BJ (cell line): Measurements from ENCODE around the gene LDLRAD4. TPM values are rescaled to one million over a fixed set of nuclear protein-coding genes. Genes with fewer than 3 reads are reported as not detected.

ENCODE experiments used
- CTCF ChIA-PET: fragments of 350-600 bp; formaldehyde crosslinking; extraction: SDS; loops from one replicate; lab custom pipeline; 2021; ENCODE audit warnings: antibody characterized with exemption, inconsistent platforms; lab: Yijun Ruan, JAX
- POLR2A ChIA-PET: fragments of 300-600 bp; sonication (Branson Sonifier 250); formaldehyde crosslinking; extraction: SDS; loops from one replicate; lab custom pipeline; 2021; ENCODE audit warnings: antibody characterized with exemption; lab: Charles Lee
- DNase-seq: peaks from one replicate; pipeline ENCODE4 v3.0.0-alpha.2; 2011; ENCODE audit warnings: low read depth
- H3K27me3 ChIP-seq: 2 replicates; pipeline ENCODE4 v1.6.0; 2011; ENCODE audit warnings: low read length; ENCODE audit not compliant: control insufficient read depth, insufficient read depth
- H3K36me3 ChIP-seq: 2 replicates; pipeline ENCODE4 v1.5.1; 2011; ENCODE audit warnings: low read length; ENCODE audit not compliant: control insufficient read depth, insufficient read depth
- H3K4me3 ChIP-seq: 2 replicates; pipeline ENCODE4 v1.5.1; 2011; ENCODE audit warnings: low read depth, mild to moderate bottlenecking, control low read depth, low read length
- CTCF ChIP-seq: IDR thresholded peaks from 2 replicates; pipeline ENCODE4 v1.5.1; 2011; ENCODE audit warnings: low read depth, mild to moderate bottlenecking, control low read depth, inconsistent platforms, low read length, moderate library complexity; ENCODE audit not compliant: insufficient read depth
- polyA plus RNA-seq: library from polyadenylated mRNA; depleted of rRNA; stranded (reverse); fragments of >200 nt; gene quantifications from 2 replicates; pipeline ENCODE4 v1.2.3, GENCODE V29; 2011

Gene LDLRAD4
- polyA plus RNA-seq, 1 experiment = not detected

GRCh38 chr18:13446024-13446423 lies 227.5 kb downstream of the LDLRAD4 start:
- Histone ChIP-seq H3K27me3 (no peaks in the 10 kb centered on the region), H3K4me3 (no peak overlapping the region), H3K36me3 (no peaks in the 10 kb centered on the region)
- ChIA-PET POLR2A (no interaction called here), CTCF (no interaction called here)
- DNase-seq = no peak
- TF ChIP-seq CTCF = no peak

- POLR2A ChIA-PET = no interaction called here
- H3K27me3 ChIP-seq = no peaks in the 10 kb centered on the region
- CTCF ChIA-PET = no interaction called here
- H3K4me3 ChIP-seq = no peak overlapping the region
- H3K36me3 ChIP-seq = no peaks in the 10 kb centered on the region
- DNase-seq = no peak
- TF ChIP-seq CTCF = no peak
Measured at GRCh38 chr18:13446610-13447461, 228.3 kb downstream of the LDLRAD4 start.

GRCh38 chr18:13447621-13448334 lies 229.2 kb downstream of the LDLRAD4 start:
- CTCF ChIA-PET = no interaction called here
- peak; percentile 22 for DNase-seq

GRCh38 chr18:13448335-13448795 lies 229.8 kb downstream of the LDLRAD4 start:
- TF ChIP-seq CTCF = no peak
- POLR2A ChIA-PET = no interaction called here
- CTCF ChIA-PET = no interaction called here
- Histone ChIP-seq H3K36me3 (no peaks in the 10 kb centered on the region), H3K27me3 (0 out of 2 replicates have a peak, but pooled peaks cover 2% of the 10 kb centered on the region), H3K4me3 (no peak overlapping the region)
- no peak for DNase-seq

More at GRCh38 chr18:13447621-13448334, 229.2 kb downstream of the LDLRAD4 start:
- Histone ChIP-seq H3K4me3 (no peak overlapping the region), H3K27me3 (0 out of 2 replicates have a peak, but pooled peaks cover under 1% of the 10 kb centered on the region), H3K36me3 (no peaks in the 10 kb centered on the region)
- POLR2A ChIA-PET = no interaction called here
- no peak for TF ChIP-seq CTCF

GRCh38 chr18:13449651-13450050 lies 231.1 kb downstream of the LDLRAD4 start:
- Histone ChIP-seq H3K4me3 (no peak overlapping the region), H3K36me3 (no peaks in the 10 kb centered on the region), H3K27me3 (peaks cover 3% of the 10 kb centered on the region; the same call in 1 of the 2 replicates)
- no peak for DNase-seq
- ChIA-PET POLR2A (interaction anchor here (0.6 kb wide), 1 partner anchor 1546 kb away, joined by 3 read pairs; no protein-coding TSS in a partner anchor), CTCF (no interaction called here)
- TF ChIP-seq CTCF = no peak
